Central memory CD4-positive, alpha-beta T cell (primary cell): Measurements from ENCODE around the gene RGS12.

Experiments used
- DNase-seq: peaks from one replicate; pipeline ENCODE4 v3.0.0; 2022
- total RNA-seq, 3 experiments: gene quantifications; one replicate each; lab custom pipeline; 2026; lab: John Stamatoyannopoulos, UW

RGS12 gene
- 5.7 to 9.8 (median 9.0) reads per million in 3 experiments for total RNA-seq

- peak; percentile 69 for DNase-seq
These were observed at the start of gene RGS12 for GRCh38 chr4:3292571-3293400. Gene RGS12, plus strand, starts transcription at chr4:3293021. Its CDS starts 23,150 bp downstream, at chr4:3316171.

GRCh38 chr4:3243136-3243780, 49.6 kb upstream of the RGS12 start:
- no peak for DNase-seq

- DNase-seq, result no peak
These were observed 48.8 kb upstream of the RGS12 start for GRCh38 chr4:3244002-3244401.

GRCh38 chr4:3244747-3245146, 48.1 kb upstream of the RGS12 start:
- DNase-seq, result no peak

DNA sequence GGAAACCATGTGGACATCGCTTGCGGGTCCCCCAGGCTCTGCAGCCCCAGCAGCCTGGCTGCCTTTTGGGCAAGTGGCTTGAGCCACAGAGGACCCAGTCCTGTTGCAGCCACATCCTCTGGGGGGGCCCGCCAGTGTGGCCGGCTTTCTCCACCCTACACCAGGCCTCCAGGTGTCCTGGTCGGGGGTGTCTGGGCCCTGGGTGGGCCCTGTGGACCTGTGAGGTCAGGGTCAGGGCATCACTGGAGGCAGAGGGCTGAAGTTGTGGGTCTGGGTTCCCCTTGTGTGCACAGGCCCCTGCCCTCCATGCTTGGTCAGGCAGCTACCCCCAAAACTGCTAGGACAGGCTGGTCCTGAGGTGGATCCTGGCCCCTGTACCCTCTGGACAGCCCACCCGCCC, 47.1 kb upstream of the RGS12 start:
- no peak for DNase-seq

DNA sequence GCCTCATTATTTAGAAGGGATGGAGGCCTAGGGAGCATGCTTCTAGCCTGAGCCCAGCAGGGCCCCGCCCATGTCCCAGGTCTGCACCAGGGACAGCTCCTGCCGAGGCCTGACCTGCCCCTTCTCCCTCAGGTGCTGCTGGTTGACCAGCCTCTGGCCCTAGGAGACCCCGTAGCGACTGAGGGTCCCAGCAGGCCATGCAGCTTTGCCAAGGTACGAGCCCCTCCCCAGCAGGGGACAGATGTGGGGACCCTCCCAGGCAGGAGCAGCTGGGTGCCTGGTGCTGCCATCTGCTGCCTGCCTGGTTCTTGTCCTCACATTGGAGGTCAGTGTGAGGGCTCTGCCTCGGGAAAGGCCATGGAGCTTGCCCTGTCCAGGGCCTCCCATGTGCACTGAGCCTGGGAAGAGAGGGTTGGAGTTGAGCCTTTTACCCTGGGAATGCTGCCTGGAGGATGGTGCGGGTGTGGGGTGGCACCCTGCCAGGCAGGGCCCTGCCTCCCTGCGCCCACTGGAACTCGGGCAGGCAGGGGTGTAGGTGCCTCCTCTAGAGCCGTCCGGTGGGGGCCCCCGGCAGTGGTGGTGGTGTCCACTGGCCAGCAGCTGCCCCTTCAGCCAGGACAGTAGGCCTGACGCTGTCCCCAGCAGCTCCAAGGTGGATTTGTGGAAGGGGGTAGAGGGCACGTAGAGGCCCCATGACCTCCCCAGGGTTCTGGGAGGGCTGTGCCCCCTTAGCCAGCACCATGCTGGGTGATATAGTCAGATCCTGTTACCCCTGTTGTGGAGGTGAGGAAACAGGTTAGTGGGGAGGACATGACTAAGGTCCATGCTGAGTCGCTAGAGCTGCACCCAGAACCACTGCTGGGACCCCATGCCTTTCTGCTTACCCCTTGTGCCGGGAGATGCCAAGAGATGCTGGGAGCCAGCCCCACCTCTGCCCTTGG, 46.1 kb upstream of the RGS12 start:
- DNase-seq, result no peak

DNA sequence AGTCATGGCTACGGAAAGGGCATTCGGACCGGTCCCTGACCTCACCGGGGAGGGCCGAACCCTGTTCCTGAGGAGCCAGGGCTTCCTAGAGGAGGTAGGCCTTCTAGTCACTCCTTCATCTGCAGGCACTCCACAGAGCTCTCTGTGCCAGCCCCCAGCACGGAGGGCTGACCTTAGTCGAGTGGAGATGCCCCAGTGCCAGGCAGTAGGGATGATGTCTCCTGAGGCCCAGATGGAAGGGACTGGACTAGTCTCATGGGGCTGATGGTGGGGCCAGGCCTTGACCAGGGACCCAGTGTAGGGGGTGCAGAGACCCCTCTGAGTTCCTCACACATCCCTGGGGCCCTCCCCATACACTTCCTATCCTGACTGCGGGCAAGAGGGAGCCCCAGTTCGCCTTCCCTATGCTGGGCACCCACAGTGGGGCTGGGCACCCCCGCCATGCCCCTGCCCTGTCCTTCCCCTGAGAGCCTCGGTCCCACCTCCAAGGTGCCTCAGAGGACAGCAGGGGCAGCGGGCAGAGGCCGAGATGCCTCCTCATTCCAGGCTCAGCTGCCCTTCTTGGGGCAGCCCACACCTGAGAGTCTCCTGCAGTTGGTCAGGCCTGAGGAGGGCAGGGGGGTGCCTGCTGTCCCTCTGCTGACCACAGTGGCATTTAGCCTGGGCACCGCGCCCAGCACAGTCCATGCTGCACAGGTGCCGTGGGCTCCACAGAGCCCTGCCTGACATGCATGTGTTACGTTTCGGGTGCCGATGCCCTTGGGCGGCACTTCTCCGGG, 45.2 kb upstream of the RGS12 start:
- no peak for DNase-seq

DNA sequence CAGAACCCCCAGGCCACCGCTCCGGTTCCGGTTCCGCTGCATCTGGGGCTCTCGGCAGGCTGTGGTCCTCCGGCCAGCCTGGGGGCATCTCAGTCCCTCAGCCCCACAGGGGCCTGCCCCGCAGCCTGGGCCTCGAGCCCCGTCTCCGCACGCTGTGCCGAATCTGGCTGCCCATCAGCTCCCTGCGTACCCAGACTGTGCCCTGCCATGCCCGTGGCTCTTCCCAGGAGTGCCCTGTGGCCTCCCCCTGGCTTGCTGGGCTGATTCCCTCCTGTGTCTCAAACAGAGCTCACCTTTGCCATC, 44.7 kb upstream of the RGS12 start:
- DNase-seq, result no peak

- no peak for DNase-seq
These were observed 43.8 kb upstream of the RGS12 start, which contains the start of gene MSANTD1 for GRCh38 chr4:3248811-3249661. Gene MSANTD1, plus strand, starts transcription at chr4:3249159. Its CDS starts 64 bp downstream, at chr4:3249223.

DNA sequence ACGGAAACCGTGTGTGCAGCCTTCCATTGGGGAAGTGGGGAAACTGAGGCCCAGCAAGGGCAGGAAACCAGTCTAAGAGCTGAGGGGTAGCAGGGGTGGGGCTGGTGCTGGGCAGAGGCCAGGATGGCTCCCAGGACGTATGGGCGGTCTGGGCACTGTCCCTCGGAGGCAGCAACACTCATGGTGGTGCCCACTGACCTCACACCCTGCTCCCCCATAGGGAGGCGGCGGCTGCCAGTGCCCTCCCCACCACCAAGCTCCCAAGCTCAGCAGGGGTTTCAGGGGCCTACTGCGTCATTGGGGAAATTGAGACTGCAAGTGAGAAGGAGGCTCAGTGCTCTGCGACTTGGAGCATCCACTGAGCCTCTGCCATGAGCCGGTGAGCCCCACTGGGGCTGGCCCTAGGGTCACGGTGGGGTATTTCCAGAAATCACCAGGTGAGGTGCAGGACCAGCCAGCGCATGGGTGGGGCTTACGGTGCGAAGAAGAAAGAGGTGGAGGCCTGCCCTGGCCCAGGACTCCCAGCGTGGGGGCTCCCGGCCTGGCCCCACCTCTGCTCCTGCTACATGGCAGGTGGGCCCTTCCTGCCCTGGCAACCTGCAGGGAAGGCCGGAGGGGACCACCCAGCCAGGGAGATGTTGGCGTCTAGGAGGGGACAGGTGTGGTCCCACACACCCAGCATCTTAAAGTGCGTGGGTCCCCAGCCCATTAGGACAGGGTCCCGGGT, 42.9 kb upstream of the RGS12 start:
- DNase-seq, result no peak

DNA sequence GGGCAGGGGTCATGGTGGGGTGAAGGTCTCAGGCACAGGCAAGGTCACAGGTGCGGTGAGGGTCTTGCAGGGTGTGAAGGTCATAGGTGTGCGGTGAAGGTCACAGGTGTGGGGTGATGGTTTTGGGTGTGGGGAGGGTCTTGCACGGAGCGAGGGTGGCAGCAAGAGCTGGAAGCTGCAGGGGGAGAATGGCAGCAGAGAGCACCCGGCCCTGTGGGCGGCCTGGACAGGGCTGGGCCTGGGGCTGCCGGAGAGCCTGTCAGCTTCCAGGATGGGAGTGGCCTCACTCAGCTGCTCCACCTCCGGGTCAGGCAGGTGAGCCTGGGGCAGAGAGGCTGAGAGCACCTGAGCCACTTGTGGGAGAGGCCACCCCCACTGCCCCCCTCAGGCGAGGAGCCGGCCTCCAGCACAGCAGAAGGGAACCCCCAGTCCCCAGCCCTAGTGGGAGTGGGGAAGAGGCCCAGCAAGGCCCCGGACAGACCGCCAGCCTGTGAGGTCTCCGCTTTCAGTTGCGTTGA, 42.3 kb upstream of the RGS12 start:
- DNase-seq, result no peak

DNA sequence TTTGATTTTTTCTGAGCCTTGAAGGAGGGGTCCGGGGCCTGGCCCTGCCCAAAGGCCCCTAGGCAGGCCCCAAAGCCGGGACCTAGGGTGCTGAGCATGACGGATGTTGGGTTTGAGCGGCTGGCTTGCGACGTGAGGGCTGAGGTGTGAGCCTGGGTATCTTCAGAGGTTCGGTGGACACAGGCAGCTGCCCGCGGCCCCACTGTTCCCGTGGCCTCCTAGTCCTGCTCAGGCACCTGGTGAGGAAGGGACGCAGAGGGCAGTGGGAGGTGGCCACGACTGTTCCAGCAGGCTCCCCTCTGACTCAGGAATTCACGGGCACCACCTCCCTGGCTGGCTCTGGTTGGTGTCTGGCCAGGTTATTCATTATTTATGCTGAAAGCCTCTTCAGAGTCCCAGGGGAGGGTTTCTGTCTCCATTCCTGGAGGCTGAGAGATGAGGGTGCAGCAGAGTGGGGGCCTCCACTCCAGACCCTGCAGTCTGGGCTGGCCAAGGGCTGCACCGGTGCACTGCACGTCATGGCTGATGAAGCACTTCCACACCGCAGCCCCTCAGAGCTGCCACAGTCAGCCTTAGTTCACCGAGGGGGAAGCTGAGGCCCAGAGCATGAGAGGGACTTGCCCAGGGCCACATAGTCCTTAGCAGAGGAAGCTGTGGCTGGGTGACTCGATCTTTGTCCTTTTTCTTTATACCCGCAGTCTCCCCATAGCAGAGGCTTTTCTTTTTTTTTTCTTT, 41.7 kb upstream of the RGS12 start:
- no peak for DNase-seq

GRCh38 chr4:3251691-3252479, 40.9 kb upstream of the RGS12 start:
- no peak for DNase-seq

GRCh38 chr4:3252480-3252828, 40.4 kb upstream of the RGS12 start:
- no peak for DNase-seq

GRCh38 chr4:3252831-3253641, 39.8 kb upstream of the RGS12 start:
- DNase-seq, result no peak

GRCh38 chr4:3253808-3254207, 39.0 kb upstream of the RGS12 start:
- DNase-seq, result no peak

- no peak for DNase-seq
These were observed 38.3 kb upstream of the RGS12 start for GRCh38 chr4:3254302-3255131.
